ENCODE data around the gene PMM2. TPM values are rescaled to one million over a fixed set of nuclear protein-coding genes. Genes with fewer than 3 reads are reported as not detected.
"Not testable (repeated sequence)": the region's sequence is repeated elsewhere in the genome, so short reads cannot be mapped to it uniquely, and the experiment has no call there.

Gene PMM2
- total RNA-seq (10 to 100 TPM; 33.8 to 46.6 (median 43.7) TPM), total RNA-seq (38.4 to 258 (median 51.6) reads per million in 29 experiments)
- total RNA-seq (2013) = 34.4 TPM

DNA sequence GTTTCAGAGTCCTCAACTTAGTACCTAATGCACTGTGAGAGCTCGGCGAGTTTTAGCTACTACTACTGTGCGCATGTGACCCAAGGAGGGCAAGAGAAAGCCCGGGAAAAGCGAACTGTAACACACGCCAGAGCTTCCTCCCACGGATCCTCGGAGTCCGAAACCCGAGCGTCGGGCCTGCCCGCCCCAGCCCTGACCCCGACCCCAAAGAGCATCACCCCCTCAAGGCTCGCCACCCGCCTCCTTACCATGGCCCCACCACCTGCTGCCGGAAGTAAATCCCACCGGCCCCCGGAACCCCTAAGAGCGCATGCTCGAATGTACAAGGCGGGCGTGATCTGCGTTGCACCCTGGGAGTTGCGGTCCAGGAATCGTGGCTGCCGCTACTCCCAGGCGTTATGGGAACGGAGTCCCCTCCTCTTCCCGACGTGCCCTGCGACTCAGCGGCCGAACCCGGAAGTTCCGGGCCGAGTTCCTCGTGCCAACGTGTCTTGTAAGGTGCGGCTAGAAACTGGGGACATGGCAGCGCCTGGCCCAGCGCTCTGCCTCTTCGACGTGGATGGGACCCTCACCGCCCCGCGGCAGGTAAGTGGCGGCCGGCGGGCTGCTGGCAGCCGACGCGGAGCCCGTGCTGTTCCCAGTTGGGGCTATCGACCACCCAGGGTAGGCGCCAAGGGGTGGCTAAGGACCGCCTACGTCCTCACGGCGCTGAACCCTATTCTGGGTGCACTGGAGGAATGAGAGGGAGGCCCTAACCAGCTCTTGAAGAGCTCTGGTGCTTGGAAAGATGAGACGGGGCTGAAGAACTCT is at the start of gene PMM2, which contains the start of gene TMEM186:
TSS of gene PMM2 (plus strand) at position 476 of the 810 bp plus-strand sequence. CDS start at position 520, 44 bp downstream.
TSS of gene TMEM186 (minus strand) at position 276 of the 810 bp plus-strand sequence. CDS start at position 251, 25 bp downstream.
- peaks cover 9% of the 10 kb centered on the region for H3K36me3 Mint-ChIP-seq
- no peaks in the 10 kb centered on the region for H3K9me3 Mint-ChIP-seq
- no peaks in the 10 kb centered on the region for H3K27me3 ChIP-seq (replicated peaks in 1 of 2; ENCODE audit: control insufficient read depth in 2 of 2, extremely low read depth in 1 of 2, insufficient read depth in 2 of 2, low read length in 1 of 2)
- ATAC-seq (replicated peaks in 1 of 4) (peak; percentile 97 to 98 (median 98)), DNase-seq (peak; percentile 84 to 97 (median 93))
- H3K27ac ChIP-seq (ENCODE audit: low read length) = peak within 1 kb of the TSS; percentile 63
- peaks cover 2 to 17% of the 10 kb centered on the region in 2 donors for H3K36me3 ChIP-seq (ENCODE audit: control insufficient read depth in 2 of 2, extremely low read depth in 1 of 2, insufficient read depth in 1 of 2, low read length in 1 of 2)
- peak within 1 kb of the TSS; percentile 79 for H3K4me3 ChIP-seq (ENCODE audit: control insufficient read depth in 1 of 2, extremely low read depth in 1 of 2, low read length in 1 of 2)
- H3K4me3 Mint-ChIP-seq = peak within 1 kb of the TSS; percentile 93 to 95 (median 94)
- WGBS (ENCODE audit: insufficient coverage) = under 1% methylated on average over 61 of the region's 61 CpGs
- ChIA-PET POLR2A (interaction anchor here in 1 of 2 donors (1.2 kb wide), 1 partner anchor 72 kb away, joined by 3 read pairs; the partner anchor contains the start of gene CARHSP1), CTCF (interaction anchor here in 1 of 2 donors (0.6 to 1.3 kb wide), 4 partner anchors 12 to 83 kb away, joined by 3 to 6 read pairs (median 4); partner anchors contain the start of gene CARHSP1)
- peaks cover 22 to 39% of the 10 kb centered on the region in 2 experiments for H3K4me1 ChIP-seq (ENCODE audit: control insufficient read depth in 1 of 2, extremely low read depth in 1 of 2, insufficient read depth in 2 of 2, low read length in 2 of 2)
- peak within 1 kb of the TSS; percentile 90 for H3K27ac Mint-ChIP-seq
- H3K4me1 Mint-ChIP-seq = peaks cover 42 to 51% (median 44%) of the 10 kb centered on the region in 3 donors
- H3K27me3 Mint-ChIP-seq = no peaks in the 10 kb centered on the region
- no peaks in the 10 kb centered on the region for H3K9me3 ChIP-seq

- H3K27me3 Mint-ChIP-seq; CTCF ChIA-PET; H3K9me3 ChIP-seq; H3K4me3 Mint-ChIP-seq; H3K27ac ChIP-seq (ENCODE audit: low read length); H3K9me3 Mint-ChIP-seq; POLR2A ChIA-PET; ATAC-seq (replicated peaks in 1 of 4); H3K27ac Mint-ChIP-seq; H3K4me1 Mint-ChIP-seq; H3K4me1 ChIP-seq (ENCODE audit: control insufficient read depth in 1 of 2, extremely low read depth in 1 of 2, insufficient read depth in 2 of 2, low read length in 2 of 2); H3K27me3 ChIP-seq (replicated peaks in 1 of 2; ENCODE audit: control insufficient read depth in 2 of 2, extremely low read depth in 1 of 2, insufficient read depth in 2 of 2, low read length in 1 of 2); H3K4me3 ChIP-seq (ENCODE audit: control insufficient read depth in 1 of 2, extremely low read depth in 1 of 2, low read length in 1 of 2); DNase-seq: not testable (repeated sequence)
- H3K36me3 Mint-ChIP-seq = peaks cover 39% of the 10 kb centered on the region
- H3K36me3 ChIP-seq (ENCODE audit: control insufficient read depth in 2 of 2, extremely low read depth in 1 of 2, insufficient read depth in 1 of 2, low read length in 1 of 2) = peaks cover 0 to 12% of the 10 kb centered on the region in 2 donors
- 100% methylated on average over 2 of the region's 9 CpGs for WGBS (ENCODE audit: insufficient coverage)
Measured at GRCh38 chr16:8748944-8749343, 48.7 kb upstream of the PMM2 start.

DNA sequence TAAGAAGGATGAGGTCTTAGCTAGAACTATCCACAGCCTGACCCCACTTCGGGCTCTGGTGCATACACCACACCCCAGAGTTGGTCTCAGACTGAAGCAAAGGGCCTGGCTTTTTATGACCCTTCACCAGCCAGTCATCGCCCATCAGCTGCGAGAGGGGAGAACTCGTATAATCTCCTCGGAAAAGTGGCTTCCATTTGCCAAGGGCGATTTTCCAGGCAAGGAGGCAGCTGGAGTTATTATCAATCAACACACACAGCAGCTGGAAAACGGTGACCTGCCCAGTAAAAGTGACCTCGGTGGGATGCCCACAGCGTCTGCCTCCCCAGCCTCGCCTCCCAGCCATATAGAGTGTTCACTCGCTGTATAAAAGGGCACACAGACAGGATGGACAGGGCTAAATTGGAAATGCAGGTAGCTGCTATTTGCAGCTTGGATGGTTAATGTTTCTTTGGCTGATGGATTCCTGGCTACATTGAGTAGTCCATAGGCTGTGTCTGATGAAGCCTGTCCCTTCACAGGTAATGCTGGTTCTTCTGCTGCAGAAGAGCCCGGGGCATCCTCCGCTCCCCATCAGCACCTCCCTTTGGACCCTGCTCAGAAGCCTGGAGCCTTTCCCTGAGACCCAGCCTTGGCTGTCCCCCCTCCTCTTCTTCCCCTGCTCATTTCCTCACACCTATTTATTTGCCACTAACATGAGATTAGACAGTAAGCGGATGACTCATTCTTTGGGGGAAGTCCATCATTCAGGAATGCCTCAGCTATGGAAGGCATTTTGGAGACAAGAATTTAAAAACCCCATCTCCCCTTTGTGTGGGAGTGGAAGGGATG is 45.9 kb upstream of the PMM2 start:
- H3K27me3 Mint-ChIP-seq = no peaks in the 10 kb centered on the region
- Histone ChIP-seq H3K9me3 (no peaks in the 10 kb centered on the region), H3K27ac (ENCODE audit: low read length) (no peak overlapping the region), H3K36me3 (ENCODE audit: control insufficient read depth in 2 of 2, extremely low read depth in 1 of 2, insufficient read depth in 1 of 2, low read length in 1 of 2) (peaks cover 0 to 14% of the 10 kb centered on the region in 2 donors), H3K4me1 (ENCODE audit: control insufficient read depth in 1 of 2, extremely low read depth in 1 of 2, insufficient read depth in 2 of 2, low read length in 2 of 2) (no peaks in the 10 kb centered on the region), H3K27me3 (replicated peaks in 1 of 2; ENCODE audit: control insufficient read depth in 2 of 2, extremely low read depth in 1 of 2, insufficient read depth in 2 of 2, low read length in 1 of 2) (no peaks in the 10 kb centered on the region), H3K4me3 (ENCODE audit: control insufficient read depth in 1 of 2, extremely low read depth in 1 of 2, low read length in 1 of 2) (no peak overlapping the region)
- no peak overlapping the region for H3K27ac Mint-ChIP-seq
- DNase-seq (no peak), ATAC-seq (replicated peaks in 1 of 4) (no peak)
- H3K4me3 Mint-ChIP-seq = no peak overlapping the region
- 93% methylated on average over 7 of the region's 14 CpGs for WGBS (ENCODE audit: insufficient coverage)
- H3K4me1 Mint-ChIP-seq = no peaks in the 10 kb centered on the region
- CTCF ChIA-PET = no interaction called here
- POLR2A ChIA-PET = interaction anchor here in 1 of 2 donors (0.5 to 0.6 kb wide), 2 partner anchors 29 to 127 kb away, joined by 3 to 5 read pairs; no protein-coding TSS in a partner anchor
- H3K9me3 Mint-ChIP-seq = no peaks in the 10 kb centered on the region
- peaks cover 42% of the 10 kb centered on the region for H3K36me3 Mint-ChIP-seq

- CTCF ChIA-PET = no interaction called here
- no peaks in the 10 kb centered on the region for H3K27me3 Mint-ChIP-seq
Measured at GRCh38 chr16:8752706-8753105, 44.9 kb upstream of the PMM2 start.

GRCh38 chr16:8753416-8754054 is 44.1 kb upstream of the PMM2 start:
- H3K4me1 ChIP-seq (ENCODE audit: control insufficient read depth in 1 of 2, extremely low read depth in 1 of 2, insufficient read depth in 2 of 2, low read length in 2 of 2) = no peaks in the 10 kb centered on the region
- H3K4me3 Mint-ChIP-seq = no peak overlapping the region
- WGBS (ENCODE audit: insufficient coverage) = 75% methylated on average over 5 of the region's 9 CpGs
- peaks cover 43% of the 10 kb centered on the region for H3K36me3 Mint-ChIP-seq
- H3K27me3 ChIP-seq (replicated peaks in 1 of 2; ENCODE audit: control insufficient read depth in 2 of 2, extremely low read depth in 1 of 2, insufficient read depth in 2 of 2, low read length in 1 of 2) = no peaks in the 10 kb centered on the region
- H3K9me3 ChIP-seq = no peaks in the 10 kb centered on the region
- ATAC-seq (replicated peaks in 1 of 4) = no peak
- no peaks in the 10 kb centered on the region for H3K27me3 Mint-ChIP-seq
- H3K9me3 Mint-ChIP-seq = no peaks in the 10 kb centered on the region
- POLR2A ChIA-PET = interaction anchor here (0.6 kb wide), 2 partner anchors 216 to 469 kb away, joined by 5 to 10 read pairs; no protein-coding TSS in a partner anchor
- no peaks in the 10 kb centered on the region for H3K4me1 Mint-ChIP-seq
- H3K36me3 ChIP-seq (ENCODE audit: control insufficient read depth in 2 of 2, extremely low read depth in 1 of 2, insufficient read depth in 1 of 2, low read length in 1 of 2) = peaks cover 0 to 14% of the 10 kb centered on the region in 2 donors
- no peak overlapping the region for H3K27ac ChIP-seq (ENCODE audit: low read length)
- DNase-seq = no peak
- CTCF ChIA-PET = no interaction called here
- no peak overlapping the region for H3K4me3 ChIP-seq (ENCODE audit: control insufficient read depth in 1 of 2, extremely low read depth in 1 of 2, low read length in 1 of 2)
- no peak overlapping the region for H3K27ac Mint-ChIP-seq

More at GRCh38 chr16:8752706-8753105, 44.9 kb upstream of the PMM2 start:
- Histone ChIP-seq H3K27me3 (replicated peaks in 1 of 2; ENCODE audit: control insufficient read depth in 2 of 2, extremely low read depth in 1 of 2, insufficient read depth in 2 of 2, low read length in 1 of 2) (no peaks in the 10 kb centered on the region), H3K36me3 (ENCODE audit: control insufficient read depth in 2 of 2, extremely low read depth in 1 of 2, insufficient read depth in 1 of 2, low read length in 1 of 2) (peaks cover 0 to 14% of the 10 kb centered on the region in 2 donors), H3K9me3 (no peaks in the 10 kb centered on the region), H3K4me3 (ENCODE audit: control insufficient read depth in 1 of 2, extremely low read depth in 1 of 2, low read length in 1 of 2) (no peak overlapping the region), H3K27ac (ENCODE audit: low read length) (no peak overlapping the region), H3K4me1 (ENCODE audit: control insufficient read depth in 1 of 2, extremely low read depth in 1 of 2, insufficient read depth in 2 of 2, low read length in 2 of 2) (no peaks in the 10 kb centered on the region)
- Mint-ChIP-seq H3K9me3 (no peaks in the 10 kb centered on the region), H3K4me1 (no peaks in the 10 kb centered on the region), H3K27ac (no peak overlapping the region), H3K36me3 (peaks cover 39% of the 10 kb centered on the region), H3K4me3 (no peak overlapping the region)
- DNase-seq (no peak), ATAC-seq (replicated peaks in 1 of 4) (no peak)
- WGBS (ENCODE audit: insufficient coverage) = no CpG with 5 or more reads among the region's 2 CpGs
- POLR2A ChIA-PET = interaction anchor here (0.6 kb wide), 2 partner anchors 138 to 215 kb away, joined by 4 to 10 read pairs; no protein-coding TSS in a partner anchor

GRCh38 chr16:8756755-8757154 is 40.9 kb upstream of the PMM2 start:
- H3K27ac Mint-ChIP-seq = no peak overlapping the region
- H3K4me1 Mint-ChIP-seq = no peaks in the 10 kb centered on the region

More at GRCh38 chr16:8756755-8757154, 40.9 kb upstream of the PMM2 start:
- POLR2A ChIA-PET = no interaction called here
- Mint-ChIP-seq H3K4me3 (no peak overlapping the region), H3K27me3 (no peaks in the 10 kb centered on the region), H3K9me3 (no peaks in the 10 kb centered on the region), H3K36me3 (peaks cover 46% of the 10 kb centered on the region)
- H3K27ac ChIP-seq (ENCODE audit: low read length) = no peak overlapping the region
- WGBS (ENCODE audit: insufficient coverage) = 96% methylated on average over 3 of the region's 5 CpGs
- H3K27me3 ChIP-seq (replicated peaks in 1 of 2; ENCODE audit: control insufficient read depth in 2 of 2, extremely low read depth in 1 of 2, insufficient read depth in 2 of 2, low read length in 1 of 2) = no peaks in the 10 kb centered on the region
- no peak overlapping the region for H3K4me3 ChIP-seq (ENCODE audit: control insufficient read depth in 1 of 2, extremely low read depth in 1 of 2, low read length in 1 of 2)
- ATAC-seq (replicated peaks in 1 of 4) = no peak
- no peaks in the 10 kb centered on the region for H3K4me1 ChIP-seq (ENCODE audit: control insufficient read depth in 1 of 2, extremely low read depth in 1 of 2, insufficient read depth in 2 of 2, low read length in 2 of 2)
- peaks cover 2 to 6% of the 10 kb centered on the region in 2 donors for H3K36me3 ChIP-seq (ENCODE audit: control insufficient read depth in 2 of 2, extremely low read depth in 1 of 2, insufficient read depth in 1 of 2, low read length in 1 of 2)
- no peaks in the 10 kb centered on the region for H3K9me3 ChIP-seq
- CTCF ChIA-PET = no interaction called here
- DNase-seq = no peak
